ENCODE measurements around the gene DNAJC24. TPM values are rescaled to one million over a fixed set of nuclear protein-coding genes. Genes with fewer than 3 reads are reported as not detected.

The DNAJC24 gene
- total and polyA plus RNA-seq, 9 of the 15 experiments (the other 6 are each of a cell fraction or from before 2014, with no cell fraction given): 12.2 to 31.9 (median 16.9) TPM

DNA sequence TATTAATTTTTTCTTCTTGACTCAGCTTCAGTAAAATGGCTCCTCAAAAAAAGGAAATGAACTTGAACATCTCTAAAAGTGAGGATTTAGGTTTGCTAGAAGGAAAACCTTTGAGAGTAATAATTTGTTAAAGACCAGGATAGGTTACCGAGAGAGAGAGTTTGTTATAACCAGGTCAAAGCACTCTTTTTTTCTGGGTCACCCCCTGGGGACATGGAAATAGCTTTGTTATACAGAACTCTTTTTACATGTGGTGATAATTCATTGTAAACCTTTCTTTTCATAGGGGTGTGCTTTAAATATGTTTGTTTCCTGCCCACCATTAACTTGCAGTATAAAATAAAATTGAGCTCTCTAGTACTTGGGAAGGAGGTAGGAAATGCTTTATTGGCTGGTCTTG, 47.7 kb downstream of the DNAJC24 start (continued):
- TF ChIP-seq KDM5B (IDR thresholded peaks at IDR 0.05; ENCODE audit: insufficient replicate concordance, low read depth, low read length) (no peak), RBM39 (optimal IDR thresholded peaks at IDR 0.05; ENCODE audit: low read depth, low read length) (no peak), ZFPM2 (CRISPR knock-in tag; IDR thresholded peaks at IDR 0.05) (no peak), ARID2 (IDR thresholded peaks at IDR 0.05) (no peak), PTTG1 (tag; IDR thresholded peaks at IDR 0.05; ENCODE audit: low read depth) (no peak)

DNA sequence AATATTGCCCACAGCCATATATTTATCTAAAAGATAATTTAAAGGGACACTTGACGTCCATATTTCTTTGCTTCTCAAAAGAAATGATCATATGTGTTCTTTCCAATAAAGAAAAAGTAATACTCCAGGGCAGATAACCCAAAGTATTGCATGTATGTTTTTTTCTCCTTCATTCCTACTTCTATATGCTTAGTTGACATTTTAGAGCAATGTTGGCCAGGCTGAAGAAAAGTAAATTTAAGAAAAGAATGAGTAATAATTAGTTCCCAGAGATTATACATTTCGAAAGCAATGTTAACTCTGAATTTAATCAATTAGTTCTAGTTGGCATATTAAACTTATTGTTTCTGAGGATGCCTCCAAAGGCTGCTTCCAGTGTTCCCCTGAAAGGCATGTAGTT, 48.2 kb downstream of the DNAJC24 start:
- Histone ChIP-seq H3K79me2 (ENCODE audit: control insufficient read depth, insufficient read depth, low read length) (no peaks in the 10 kb centered on the region), H3K4me3 (no peak overlapping the region), H3K4me1 (replicated peaks in 1 of 2; ENCODE audit: control insufficient read depth in 2 of 2, insufficient read depth in 2 of 2, low read length in 2 of 2) (peaks cover 0 to 15% of the 10 kb centered on the region in 2 experiments; a peak in 3 of 5 replicates), H3K36me3 (ENCODE audit: control insufficient read depth, insufficient read depth, low read length) (0 out of 3 replicates have a peak, but pooled peaks cover 4% of the 10 kb centered on the region), H3K9me1 (ENCODE audit: control insufficient read depth, insufficient read depth, low read length) (no peaks in the 10 kb centered on the region), H3K27ac (ENCODE audit: extremely low read depth, low read depth, low read length) (no peak overlapping the region), H4K20me1 (replicated peaks; ENCODE audit: control insufficient read depth, insufficient read depth, low read length) (no peaks in the 10 kb centered on the region), H2AFZ (ENCODE audit: low read depth, low read length) (no peak overlapping the region), H3K27me3 (ENCODE audit: control insufficient read depth in 2 of 2, insufficient read depth in 2 of 2, low read length in 2 of 2) (no peaks in the 10 kb centered on the region; a peak in 1 of 5 replicates), H3K9me3 (replicated peaks; ENCODE audit: control insufficient read depth, insufficient read depth, low read depth, low read length) (no peaks in the 10 kb centered on the region), H3K9ac (ENCODE audit: insufficient read depth in 1 of 2, low read depth in 2 of 2, low read length in 2 of 2) (no peak overlapping the region), H3K4me2 (ENCODE audit: insufficient read depth, low read length) (no peak overlapping the region)
- WGBS (ENCODE audit: insufficient coverage, low coverage, missing lambda C conversion rate): 60% methylated on average over 2 of the region's 2 CpGs
- intact Hi-C loops (cut with micrococcal nuclease) (loop anchor here (5.0 kb wide), 1 partner anchor 51 kb away; the partner anchor contains the start of genes DCDC1 and DNAJC24), in situ Hi-C loops (cut with MboI) (no loop called here)
- no peak for ATAC-seq
- POLR2A ChIA-PET: interaction anchor here (0.6 kb wide), 1 partner anchor 1176 kb away, joined by 4 read pairs; no protein-coding TSS in a partner anchor
- CTCF ChIA-PET (ENCODE audit: low intra/inter-chr PET ratio): no interaction called here
- BruUV-seq (replicated peaks): no TSS peak
- DNase-seq (ENCODE audit: extremely low read depth in 1 of 4, low spot score in 3 of 4): no peak
- no peak for FAIRE-seq
- TF ChIP-seq TEAD2 (tag; IDR thresholded peaks at IDR 0.05): no peak
- peak; percentile 52; the same call in 1 of the 2 replicates for TF ChIP-seq ZNF316 (IDR thresholded peaks at IDR 0.05)
- peak; percentile 43 for TF ChIP-seq C11orf30 (IDR thresholded peaks at IDR 0.05; ENCODE audit: low read depth)
- TF ChIP-seq TAL1 (IDR thresholded peaks at IDR 0.05): no peak
- TF ChIP-seq, protein P1, sequence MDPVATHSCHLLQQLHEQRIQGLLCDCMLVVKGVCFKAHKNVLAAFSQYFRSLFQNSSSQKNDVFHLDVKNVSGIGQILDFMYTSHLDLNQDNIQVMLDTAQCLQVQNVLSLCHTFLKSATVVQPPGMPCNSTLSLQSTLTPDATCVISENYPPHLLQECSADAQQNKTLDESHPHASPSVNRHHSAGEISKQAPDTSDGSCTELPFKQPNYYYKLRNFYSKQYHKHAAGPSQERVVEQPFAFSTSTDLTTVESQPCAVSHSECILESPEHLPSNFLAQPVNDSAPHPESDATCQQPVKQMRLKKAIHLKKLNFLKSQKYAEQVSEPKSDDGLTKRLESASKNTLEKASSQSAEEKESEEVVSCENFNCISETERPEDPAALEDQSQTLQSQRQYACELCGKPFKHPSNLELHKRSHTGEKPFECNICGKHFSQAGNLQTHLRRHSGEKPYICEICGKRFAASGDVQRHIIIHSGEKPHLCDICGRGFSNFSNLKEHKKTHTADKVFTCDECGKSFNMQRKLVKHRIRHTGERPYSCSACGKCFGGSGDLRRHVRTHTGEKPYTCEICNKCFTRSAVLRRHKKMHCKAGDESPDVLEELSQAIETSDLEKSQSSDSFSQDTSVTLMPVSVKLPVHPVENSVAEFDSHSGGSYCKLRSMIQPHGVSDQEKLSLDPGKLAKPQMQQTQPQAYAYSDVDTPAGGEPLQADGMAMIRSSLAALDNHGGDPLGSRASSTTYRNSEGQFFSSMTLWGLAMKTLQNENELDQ (CRISPR knock-in tag; IDR thresholded peaks at IDR 0.05; ENCODE audit: borderline replicate concordance): no peak
- TF ChIP-seq MAFF (IDR thresholded peaks at IDR 0.05; ENCODE audit: low read length): no peak
- TF ChIP-seq ZNF584 (CRISPR knock-in tag; IDR thresholded peaks at IDR 0.05; ENCODE audit: low read depth): no peak
- TF ChIP-seq GATA2 (CRISPR knock-in tag; IDR thresholded peaks at IDR 0.05): no peak
- TF ChIP-seq ZBTB1 (CRISPR knock-in tag; IDR thresholded peaks at IDR 0.05; ENCODE audit: borderline replicate concordance, low read depth): no peak

Data from K562 (cell line).